RWPE2 (cell line): ENCODE results near the gene APOB.

Experiments
- ATAC-seq: fragments of 200-7000 bp; cut with Tn5 transposase; 3 replicates; pipeline ENCODE4 v1.9.1; 2021; ENCODE audit warnings: low read depth
- DNase-seq: peaks from one replicate; pipeline ENCODE4 v3.0.0-alpha.2; 2020; ENCODE audit warnings: low spot score
- H3K27ac ChIP-seq: fragments of 450-650 bp; 2 replicates; pipeline ENCODE4 v1.5.1; 2017; ENCODE audit warnings: mild to moderate bottlenecking; ENCODE audit not compliant: poor library complexity, severe bottlenecking
- H3K27me3 ChIP-seq: fragments of 250-450 bp; sonication (Bioruptor Pico); 2 replicates; pipeline ENCODE4 v1.5.1; 2021; ENCODE audit warnings: mild to moderate bottlenecking, moderate library complexity; ENCODE audit not compliant: insufficient read depth, poor library complexity, severe bottlenecking
- H3K36me3 ChIP-seq: fragments of 250-450 bp; sonication (Bioruptor Pico); 2 replicates; pipeline ENCODE4 v1.5.1; 2020; ENCODE audit warnings: low read depth, mild to moderate bottlenecking, moderate library complexity
- H3K4me1 ChIP-seq: fragments of 250-450 bp; sonication (Bioruptor Pico); 2 replicates; pipeline ENCODE4 v1.5.1; 2021; ENCODE audit warnings: mild to moderate bottlenecking, moderate library complexity; ENCODE audit not compliant: insufficient read depth, poor library complexity, severe bottlenecking
- H3K4me3 ChIP-seq: fragments of 250-450 bp; sonication (Bioruptor Pico); 2 replicates; pipeline ENCODE4 v1.5.1; 2021; ENCODE audit warnings: mild to moderate bottlenecking, moderate library complexity; ENCODE audit not compliant: severe bottlenecking
- H3K9me3 ChIP-seq: fragments of 250-450 bp; sonication (Bioruptor Pico); 2 replicates; pipeline ENCODE4 v1.5.1; 2021; ENCODE audit warnings: mild to moderate bottlenecking, moderate library complexity; ENCODE audit not compliant: severe bottlenecking
- CTCF ChIP-seq: fragments of 450-650 bp; IDR thresholded peaks from one replicate; pipeline ENCODE4 v1.5.1; 2017; ENCODE audit warnings: mild to moderate bottlenecking, moderate library complexity; ENCODE audit not compliant: poor library complexity, severe bottlenecking

APOB gene

GRCh38 chr2:20999906-21000645 lies 43.8 kb downstream of the APOB start:
- no peak overlapping the region for H3K4me3 ChIP-seq
- no peaks in the 10 kb centered on the region for H3K27me3 ChIP-seq
- no peak for TF ChIP-seq CTCF
- no peaks in the 10 kb centered on the region for H3K9me3 ChIP-seq
- DNase-seq = no peak
- ATAC-seq = no peak
- no peaks in the 10 kb centered on the region for H3K4me1 ChIP-seq
- H3K36me3 ChIP-seq = no peaks in the 10 kb centered on the region
- H3K27ac ChIP-seq = no peak overlapping the region

GRCh38 chr2:20998972-20999905 lies 44.6 kb downstream of the APOB start:
- no peak for TF ChIP-seq CTCF
- H3K4me1 ChIP-seq = no peaks in the 10 kb centered on the region
- no peaks in the 10 kb centered on the region for H3K27me3 ChIP-seq
- DNase-seq = no peak
- H3K4me3 ChIP-seq = no peak overlapping the region
- ATAC-seq = no peak
- H3K36me3 ChIP-seq = no peaks in the 10 kb centered on the region
- no peaks in the 10 kb centered on the region for H3K9me3 ChIP-seq
- no peak overlapping the region for H3K27ac ChIP-seq

- Histone ChIP-seq H3K36me3 (no peaks in the 10 kb centered on the region), H3K27ac (no peak overlapping the region), H3K4me3 (no peak overlapping the region), H3K27me3 (no peaks in the 10 kb centered on the region), H3K4me1 (no peaks in the 10 kb centered on the region), H3K9me3 (no peaks in the 10 kb centered on the region)
- ATAC-seq = no peak
- no peak for TF ChIP-seq CTCF
- no peak for DNase-seq
These were observed 45.7 kb downstream of the APOB start for GRCh38 chr2:20997953-20998722.

- no peak for ATAC-seq
- Histone ChIP-seq H3K36me3 (no peaks in the 10 kb centered on the region), H3K9me3 (no peaks in the 10 kb centered on the region), H3K4me3 (no peak overlapping the region), H3K27ac (no peak overlapping the region), H3K27me3 (no peaks in the 10 kb centered on the region), H3K4me1 (no peaks in the 10 kb centered on the region)
- TF ChIP-seq CTCF = no peak
- no peak for DNase-seq
These were observed 49.7 kb downstream of the APOB start for GRCh38 chr2:20994130-20994529.
